ENCODE measurements around the gene USHBP1.

GRCh38 chr19:17225053-17225452 lies 39.5 kb downstream of the USHBP1 start:
- TF ChIP-seq CTCF (IDR thresholded peaks at IDR 0.05) (no peak), POLR2AphosphoS5 (IDR thresholded peaks at IDR 0.05; ENCODE audit: insufficient read depth in 1 of 2, low read depth in 1 of 2) (no peak)

All from vagina (tissue), 2 donors.